Diencephalon (tissue), 1 donor: Measurements from ENCODE around the gene CH25H. TPM values are rescaled to one million over a fixed set of nuclear protein-coding genes. Genes with fewer than 3 reads are reported as not detected.

Source experiments
- total RNA-seq: library from RNA; depleted of rRNA; stranded (reverse); fragments of >200 nt; gene quantifications from one replicate; pipeline ENCODE4 v1.2.3, GENCODE V29; 2014

CH25H gene
- total RNA-seq, result 1.2 TPM

GRCh38 chr10:89207181-89207800 is at the start of gene CH25H:
TSS of gene CH25H (minus strand) at chr10:89207317. CDS start at chr10:89207292, 25 bp downstream.

GRCh38 chr10:89251409-89252224 is 44.5 kb upstream of the CH25H start, which contains the start of gene LIPA:
TSS of gene LIPA (minus strand) at chr10:89251775. CDS start at chr10:89247648, 4,127 bp downstream.

Other genes starting within 250 kb of the CH25H start
- gene FAS, start 216.5 kb downstream of the CH25H start, total RNA-seq, result 2.5 TPM
- gene LIPA, start 44.5 kb upstream of the CH25H start, total RNA-seq, result 46.8 TPM
- gene IFIT2, start 94.7 kb upstream of the CH25H start, total RNA-seq, result 11.1 TPM
- 8.5 TPM for gene IFIT3, start 120.7 kb upstream of the CH25H start, total RNA-seq
- 0.92 TPM for gene IFIT1B, start 170.7 kb upstream of the CH25H start, total RNA-seq
- 17.1 TPM for gene IFIT1, start 185.3 kb upstream of the CH25H start, total RNA-seq
- gene IFIT5, start 207.3 kb upstream of the CH25H start, total RNA-seq, result 51.7 TPM